ENCODE data around the gene HDAC4. TPM values are rescaled to one million over a fixed set of nuclear protein-coding genes. Genes with fewer than 3 reads are reported as not detected.

The HDAC4 gene
- total RNA-seq, 1 donor from 2014 or later, result 44.7 TPM

DNA sequence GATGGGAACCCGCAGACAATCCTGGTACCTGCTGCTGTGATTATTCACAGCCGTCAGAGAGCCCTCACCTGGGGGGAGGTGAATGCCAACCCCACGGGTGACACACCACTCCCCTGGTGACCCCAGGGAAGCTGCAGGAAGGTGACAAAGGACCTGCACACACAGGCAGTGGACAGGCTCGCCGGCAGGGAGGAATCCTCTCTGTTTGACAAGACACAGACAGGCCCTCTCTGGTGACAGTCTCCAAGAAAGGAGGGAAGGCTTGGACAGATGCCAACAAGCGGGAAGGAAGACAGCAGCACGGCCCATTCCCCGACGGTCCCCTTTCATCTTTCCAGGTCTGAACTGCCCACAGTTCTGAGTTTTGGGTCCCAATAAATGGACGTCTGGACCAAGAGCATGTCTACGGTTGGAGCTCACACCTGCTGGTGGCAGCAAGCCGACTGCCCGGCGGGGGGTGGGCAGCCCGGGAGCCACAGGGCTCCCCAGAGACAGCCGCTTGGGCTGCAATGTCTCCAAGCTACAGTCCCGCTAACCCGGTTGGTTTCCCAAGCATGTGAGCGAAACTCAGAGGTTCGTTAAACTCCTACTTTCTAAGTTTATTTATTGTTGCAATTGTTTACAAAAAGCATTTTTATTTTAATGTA, 31.8 kb downstream of the HDAC4 start:
- Mint-ChIP-seq H3K27ac (peak overlapping the region; percentile 36), H3K4me3 (no peak overlapping the region), H3K36me3 (ENCODE audit: low read depth) (peaks cover 10% of the 10 kb centered on the region), H3K27me3 (no peaks in the 10 kb centered on the region), H3K9me3 (no peaks in the 10 kb centered on the region), H3K4me1 (peaks cover 16% of the 10 kb centered on the region)
- DNase-seq, result no peak
- intact Hi-C loops (cut with micrococcal nuclease), result loop anchor here (1.0 to 5.0 kb wide), 4 partner anchors 12 to 82 kb away; partner anchors contain the start of gene HDAC4

- H3K27ac Mint-ChIP-seq, result no peak overlapping the region
- intact Hi-C loops (cut with micrococcal nuclease), result loop anchor here (2.0 to 5.0 kb wide), 2 partner anchors 42 to 81 kb away; no protein-coding TSS in a partner anchor
- peaks cover 18% of the 10 kb centered on the region for H3K4me1 Mint-ChIP-seq
- no peak overlapping the region for H3K4me3 Mint-ChIP-seq
- peaks cover 10% of the 10 kb centered on the region for H3K36me3 Mint-ChIP-seq (ENCODE audit: low read depth)
- no peaks in the 10 kb centered on the region for H3K9me3 Mint-ChIP-seq
- H3K27me3 Mint-ChIP-seq, result no peaks in the 10 kb centered on the region
- no peak for DNase-seq
Observed at GRCh38 chr2:239368321-239368720, 32.5 kb downstream of the HDAC4 start.

DNA sequence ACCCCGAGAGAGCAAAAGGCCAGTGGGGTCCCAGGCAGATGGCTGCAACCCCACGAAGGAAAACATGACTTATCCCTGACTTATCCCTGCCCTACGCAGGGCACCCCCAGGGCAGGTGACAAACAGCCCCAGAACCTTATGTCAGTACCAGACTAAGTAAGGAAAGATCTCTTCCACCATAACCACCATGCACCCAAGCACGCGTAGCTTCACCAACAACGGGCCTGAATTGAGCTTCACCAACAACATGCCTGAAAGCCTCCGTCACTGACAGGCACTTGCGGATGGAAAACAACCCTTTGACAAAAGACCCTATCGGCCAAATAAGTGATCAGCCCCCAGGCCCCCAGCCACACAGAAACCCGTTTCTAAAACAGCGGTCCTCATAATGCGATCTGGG, 34.1 kb downstream of the HDAC4 start:
- H3K4me3 Mint-ChIP-seq, result no peak overlapping the region
- H3K9me3 Mint-ChIP-seq, result no peaks in the 10 kb centered on the region
- H3K4me1 Mint-ChIP-seq, result peaks cover 18% of the 10 kb centered on the region
- H3K27me3 Mint-ChIP-seq, result no peaks in the 10 kb centered on the region
- peaks cover 10% of the 10 kb centered on the region for H3K36me3 Mint-ChIP-seq (ENCODE audit: low read depth)
- H3K27ac Mint-ChIP-seq, result no peak overlapping the region
- intact Hi-C loops (cut with micrococcal nuclease), result loop anchor here (5.0 kb wide), 1 partner anchor 79 kb away; no protein-coding TSS in a partner anchor
- DNase-seq, result no peak

GRCh38 chr2:239365782-239366435, 34.9 kb downstream of the HDAC4 start:
- Mint-ChIP-seq H3K4me3 (no peak overlapping the region), H3K27me3 (no peaks in the 10 kb centered on the region), H3K36me3 (ENCODE audit: low read depth) (peaks cover 10% of the 10 kb centered on the region), H3K9me3 (no peaks in the 10 kb centered on the region), H3K4me1 (peaks cover 19% of the 10 kb centered on the region), H3K27ac (no peak overlapping the region)
- intact Hi-C loops (cut with micrococcal nuclease), result loop anchor here (5.0 kb wide), 1 partner anchor 79 kb away; no protein-coding TSS in a partner anchor
- no peak for DNase-seq

DNA sequence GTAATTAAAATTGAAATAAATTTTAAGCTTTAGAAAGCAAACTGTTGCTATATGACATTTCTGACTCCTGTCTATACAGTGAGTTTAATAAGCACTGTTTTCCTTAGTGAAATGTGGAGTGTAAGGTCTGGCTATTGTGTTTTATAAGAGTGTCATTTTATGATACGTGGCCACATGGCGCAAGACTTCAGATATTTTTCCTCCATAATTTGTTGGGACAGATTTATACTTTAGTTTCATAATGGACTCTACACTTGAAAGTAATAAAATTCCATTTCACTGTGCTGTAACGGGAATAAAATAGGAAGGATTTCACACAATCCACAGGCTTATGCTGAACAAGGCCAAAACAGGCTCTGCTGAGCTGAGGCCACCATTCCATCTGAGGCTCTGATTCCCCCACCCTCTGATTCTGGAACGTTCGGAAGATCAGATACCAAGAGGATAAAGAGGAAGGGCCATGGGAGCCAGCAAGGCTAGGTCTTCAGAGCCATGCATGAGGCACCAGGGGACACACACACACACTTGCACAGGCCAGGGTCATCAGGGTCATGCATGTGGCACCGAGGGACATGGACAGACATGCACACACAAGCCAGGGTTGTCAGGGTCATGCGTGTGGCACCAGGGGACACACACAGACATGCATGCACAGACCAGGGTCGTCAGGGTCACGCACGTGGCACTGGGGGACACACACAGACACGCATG, 35.6 kb downstream of the HDAC4 start:
- Mint-ChIP-seq H3K27ac (no peak overlapping the region), H3K27me3 (no peaks in the 10 kb centered on the region), H3K36me3 (ENCODE audit: low read depth) (peaks cover 10% of the 10 kb centered on the region), H3K4me1 (peaks cover 20% of the 10 kb centered on the region), H3K9me3 (no peaks in the 10 kb centered on the region), H3K4me3 (no peak overlapping the region)
- no peak for DNase-seq
- intact Hi-C loops (cut with micrococcal nuclease), result loop anchor here (5.0 kb wide), 1 partner anchor 78 kb away; no protein-coding TSS in a partner anchor

DNA sequence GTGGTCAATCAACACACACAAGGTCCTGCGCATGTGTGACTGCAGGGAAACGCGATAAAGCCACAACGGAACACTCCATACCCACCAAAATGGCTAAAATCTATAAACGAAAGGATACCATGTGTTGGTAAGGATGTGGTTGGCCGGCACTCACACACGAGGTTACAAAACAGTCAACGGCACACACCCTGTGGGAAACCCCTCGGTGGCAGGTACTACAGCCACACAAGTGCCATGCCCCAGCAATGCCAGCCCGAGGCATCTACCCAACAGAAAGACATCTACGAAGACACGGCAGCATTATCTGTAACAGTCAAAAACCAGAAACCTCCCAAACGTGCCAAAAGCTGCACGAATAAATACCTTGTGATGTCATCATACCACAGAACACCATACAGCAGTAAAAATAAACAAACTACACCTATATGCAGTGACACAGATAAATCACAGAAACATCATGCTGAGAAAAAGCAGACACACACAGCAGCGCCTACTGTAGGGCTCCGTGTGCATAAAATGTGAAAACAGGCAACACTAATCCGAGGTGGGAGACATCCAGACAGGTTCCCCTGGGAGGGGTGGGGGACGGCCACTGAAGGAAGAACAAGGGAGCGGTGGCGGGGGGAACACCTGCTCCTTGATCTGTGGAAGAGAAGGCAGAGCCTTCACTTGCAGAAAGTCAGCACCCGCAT, 36.7 kb downstream of the HDAC4 start:
- no peak for DNase-seq
- H3K27me3 Mint-ChIP-seq, result no peaks in the 10 kb centered on the region
- H3K4me1 Mint-ChIP-seq, result peaks cover 11% of the 10 kb centered on the region
- no peak overlapping the region for H3K4me3 Mint-ChIP-seq
- peaks cover 5% of the 10 kb centered on the region for H3K36me3 Mint-ChIP-seq (ENCODE audit: low read depth)
- no peak overlapping the region for H3K27ac Mint-ChIP-seq
- no peaks in the 10 kb centered on the region for H3K9me3 Mint-ChIP-seq
- intact Hi-C loops (cut with micrococcal nuclease), result no loop called here

- no peaks in the 10 kb centered on the region for H3K9me3 Mint-ChIP-seq
- DNase-seq, result no peak
- H3K4me1 Mint-ChIP-seq, result peaks cover 13% of the 10 kb centered on the region
- H3K4me3 Mint-ChIP-seq, result no peak overlapping the region
- no peak overlapping the region for H3K27ac Mint-ChIP-seq
- no peaks in the 10 kb centered on the region for H3K27me3 Mint-ChIP-seq
- intact Hi-C loops (cut with micrococcal nuclease), result no loop called here
- peaks cover 9% of the 10 kb centered on the region for H3K36me3 Mint-ChIP-seq (ENCODE audit: low read depth)
Observed at GRCh38 chr2:239362507-239362906, 38.3 kb downstream of the HDAC4 start.

DNA sequence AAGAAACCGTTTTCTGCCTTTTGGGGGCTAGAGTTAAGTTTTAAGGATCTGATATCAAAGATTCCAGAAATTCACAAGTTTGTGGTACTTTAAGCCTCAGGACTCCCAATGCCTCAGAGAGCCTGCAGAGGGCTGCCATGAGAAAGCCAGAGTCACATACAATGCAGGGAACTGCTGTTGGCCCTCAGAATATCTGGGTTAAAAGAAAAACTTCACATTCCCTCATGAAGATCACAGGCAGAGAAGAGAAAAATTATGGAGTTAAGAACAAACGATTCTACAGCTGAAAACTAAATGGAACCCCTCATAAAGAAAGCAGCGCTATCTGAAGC, 39.5 kb downstream of the HDAC4 start:
- no peak overlapping the region for H3K27ac Mint-ChIP-seq
- peaks cover 12% of the 10 kb centered on the region for H3K36me3 Mint-ChIP-seq (ENCODE audit: low read depth)
- no peaks in the 10 kb centered on the region for H3K27me3 Mint-ChIP-seq
- H3K4me1 Mint-ChIP-seq, result peaks cover 13% of the 10 kb centered on the region
- intact Hi-C loops (cut with micrococcal nuclease), result no loop called here
- no peaks in the 10 kb centered on the region for H3K9me3 Mint-ChIP-seq
- no peak overlapping the region for H3K4me3 Mint-ChIP-seq
- no peak for DNase-seq

DNA sequence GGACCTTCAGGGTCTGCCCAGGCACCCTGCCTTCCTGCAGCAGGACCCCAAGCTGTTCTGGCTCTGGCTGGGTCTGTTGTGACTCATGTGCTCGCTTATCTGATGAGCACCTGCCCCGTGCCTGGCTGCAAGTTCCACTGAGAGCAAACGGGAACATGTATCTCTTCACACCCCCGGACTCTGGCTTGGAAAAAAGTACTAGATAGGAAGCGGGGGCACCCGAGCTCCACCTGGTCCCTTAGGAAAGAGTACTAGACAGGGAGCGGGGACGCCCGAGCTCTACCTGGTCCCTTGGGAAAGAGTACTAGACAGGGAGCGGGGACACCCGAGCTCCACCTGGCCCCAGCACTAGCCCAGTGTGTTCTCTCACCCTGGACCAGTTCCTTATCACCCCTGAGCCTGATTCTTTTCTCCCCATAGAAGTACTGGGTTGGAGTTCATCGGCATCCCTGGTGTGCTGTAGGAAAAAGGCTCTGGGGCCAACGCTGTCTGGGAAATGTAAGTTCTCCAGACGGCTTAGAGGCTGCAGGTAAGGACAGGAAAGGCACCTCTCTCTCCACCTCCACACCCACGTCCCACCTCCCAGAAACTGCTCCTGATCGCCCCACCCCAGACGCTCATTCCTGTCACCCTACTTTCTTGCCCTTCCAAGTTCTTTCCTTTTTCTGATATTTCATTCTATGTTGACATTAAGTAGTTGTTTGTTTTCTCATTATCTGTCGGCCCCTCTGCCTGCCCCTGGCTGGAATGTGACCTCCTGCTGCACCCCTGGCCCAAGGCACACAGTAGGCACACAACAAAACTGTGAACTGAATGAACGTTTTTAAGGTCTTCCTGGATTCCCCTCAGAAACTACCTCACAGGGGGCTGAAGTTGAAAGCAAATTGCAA, 40.2 kb downstream of the HDAC4 start:
- DNase-seq, result no peak
- H3K27ac Mint-ChIP-seq, result no peak overlapping the region
- H3K27me3 Mint-ChIP-seq, result no peaks in the 10 kb centered on the region
- H3K4me3 Mint-ChIP-seq, result no peak overlapping the region
- H3K9me3 Mint-ChIP-seq, result no peaks in the 10 kb centered on the region
- intact Hi-C loops (cut with micrococcal nuclease), result no loop called here
- H3K36me3 Mint-ChIP-seq (ENCODE audit: low read depth), result peaks cover 14% of the 10 kb centered on the region
- peaks cover 13% of the 10 kb centered on the region for H3K4me1 Mint-ChIP-seq

- H3K27me3 Mint-ChIP-seq, result no peaks in the 10 kb centered on the region
- no peak overlapping the region for H3K4me3 Mint-ChIP-seq
- peaks cover 4% of the 10 kb centered on the region for H3K9me3 Mint-ChIP-seq
- intact Hi-C loops (cut with micrococcal nuclease), result no loop called here
- no peak for DNase-seq
- H3K4me1 Mint-ChIP-seq, result peaks cover 13% of the 10 kb centered on the region
- peaks cover 18% of the 10 kb centered on the region for H3K36me3 Mint-ChIP-seq (ENCODE audit: low read depth)
- no peak overlapping the region for H3K27ac Mint-ChIP-seq
Observed at GRCh38 chr2:239360008-239360407, 40.8 kb downstream of the HDAC4 start.

DNA sequence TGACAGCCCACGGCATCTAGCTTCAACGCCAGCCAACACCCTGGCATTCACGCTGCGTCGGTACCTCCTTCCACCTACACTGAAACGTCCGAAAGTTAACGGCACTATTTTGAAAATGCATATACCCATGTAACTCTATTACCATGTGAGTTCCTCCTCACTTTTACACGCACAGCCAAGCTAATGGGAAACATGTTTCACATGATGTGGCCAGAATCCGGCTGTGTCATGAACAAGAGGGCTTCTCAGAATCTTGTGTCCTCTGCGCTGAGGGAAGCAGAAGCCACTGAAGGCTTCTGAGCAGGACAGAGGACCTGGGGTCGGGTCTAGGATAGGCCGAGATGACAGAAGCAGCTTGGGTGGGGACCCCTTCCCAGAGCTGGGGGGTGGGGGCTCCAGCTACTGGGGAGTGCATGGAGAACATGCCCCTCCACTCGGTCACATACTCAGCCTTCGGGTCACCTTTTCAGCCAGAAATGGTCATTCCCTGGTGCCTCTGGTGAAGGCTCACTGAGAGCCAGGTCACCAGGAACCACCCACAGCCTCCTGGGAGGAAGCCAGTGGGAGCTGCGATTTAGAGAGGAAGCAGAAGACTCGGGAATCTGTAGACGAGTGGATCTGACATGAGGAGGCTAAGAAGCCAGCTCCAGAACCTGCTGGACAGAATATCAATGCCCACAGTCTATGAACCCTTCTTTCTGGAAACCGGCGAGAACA, 41.5 kb downstream of the HDAC4 start:
- intact Hi-C loops (cut with micrococcal nuclease), result no loop called here
- H3K27ac Mint-ChIP-seq, result no peak overlapping the region
- DNase-seq, result no peak
- no peak overlapping the region for H3K4me3 Mint-ChIP-seq
- H3K4me1 Mint-ChIP-seq, result peaks cover 11% of the 10 kb centered on the region
- H3K9me3 Mint-ChIP-seq, result peaks cover 8% of the 10 kb centered on the region
- peaks cover 20% of the 10 kb centered on the region for H3K36me3 Mint-ChIP-seq (ENCODE audit: low read depth)
- no peaks in the 10 kb centered on the region for H3K27me3 Mint-ChIP-seq

GRCh38 chr2:239358062-239358754, 42.6 kb downstream of the HDAC4 start:
- H3K27me3 Mint-ChIP-seq, result no peaks in the 10 kb centered on the region
- intact Hi-C loops (cut with micrococcal nuclease), result no loop called here

More at GRCh38 chr2:239358062-239358754, 42.6 kb downstream of the HDAC4 start:
- DNase-seq, result no peak
- Mint-ChIP-seq H3K36me3 (ENCODE audit: low read depth) (peaks cover 23% of the 10 kb centered on the region), H3K4me1 (peaks cover 6% of the 10 kb centered on the region), H3K27ac (no peak overlapping the region), H3K4me3 (no peak overlapping the region), H3K9me3 (peaks cover 8% of the 10 kb centered on the region)
